GM19328 (cell line): ENCODE measurements around the gene STK11.
"Not testable (repeated sequence)": the region's sequence is repeated elsewhere in the genome, so short reads cannot be mapped to it uniquely, and the experiment has no call there.

Experiments
- ATAC-seq: cut with Tn5 transposase; IDR thresholded peaks from one replicate; pipeline ENCODE4 v1.9.1; 2021; ENCODE audit warnings: mild to moderate bottlenecking, moderate library complexity; ENCODE audit not compliant: unreplicated experiment

The STK11 gene

DNA sequence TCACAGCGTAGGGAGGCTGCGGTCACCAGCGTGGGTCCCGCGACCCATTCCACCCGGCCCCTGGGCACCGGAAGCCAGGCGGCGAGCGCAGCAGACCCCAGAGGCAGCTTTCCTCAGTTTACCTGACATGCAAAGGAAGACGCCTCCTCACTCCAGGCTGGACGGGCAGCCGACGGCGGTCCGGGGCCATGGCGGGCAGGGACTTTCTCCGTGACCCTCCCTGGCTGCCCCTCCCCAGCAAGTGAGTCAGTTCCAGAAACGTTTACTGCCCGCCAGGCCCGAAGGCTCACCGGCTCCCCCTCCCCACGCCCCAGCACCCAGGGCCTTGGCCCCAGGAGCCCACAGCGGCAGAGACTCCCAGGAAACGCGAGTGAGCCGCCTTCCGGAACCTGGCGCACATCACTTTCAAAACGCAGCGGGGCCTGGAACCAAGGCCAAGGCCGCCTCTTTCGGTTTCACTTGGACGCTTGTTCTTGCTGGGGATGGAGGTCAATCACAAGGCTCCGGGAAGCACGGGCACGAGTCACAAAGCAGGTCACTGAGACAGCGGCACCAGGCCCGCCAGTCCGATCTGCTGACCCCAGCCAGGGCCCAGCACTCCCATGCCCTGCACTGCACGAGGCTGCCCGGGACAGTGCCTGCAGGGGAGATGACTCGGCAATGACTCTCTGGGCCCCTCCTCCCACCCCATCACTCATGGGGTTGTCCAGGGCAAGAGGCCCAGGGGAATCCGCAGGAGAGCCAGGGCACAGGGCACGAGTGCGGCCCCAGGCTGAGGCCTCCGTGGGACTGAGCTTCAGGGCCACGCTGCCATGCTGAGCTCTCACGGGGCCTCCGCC lies 36.8 kb upstream of the STK11 start:
- ATAC-seq = no peak

DNA sequence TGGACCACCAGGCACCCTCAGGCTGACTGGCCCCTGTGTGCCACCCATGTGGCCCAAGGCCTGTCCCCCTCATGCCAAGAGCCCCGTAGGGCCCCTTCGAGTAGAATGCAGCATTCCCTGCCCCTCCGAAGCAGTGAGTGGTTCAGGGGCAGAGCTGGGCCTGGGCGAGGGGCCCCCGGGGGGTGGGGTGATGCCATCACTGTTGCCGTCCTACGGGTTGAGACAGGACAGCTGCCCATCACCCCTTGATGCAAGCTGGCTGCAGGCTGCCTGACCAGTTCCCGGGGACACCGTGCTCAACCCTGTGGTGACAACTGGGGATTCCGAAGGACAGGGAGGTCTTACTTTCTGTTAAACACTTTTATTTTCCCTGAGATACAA lies 36.2 kb upstream of the STK11 start:
- ATAC-seq = no peak

DNA sequence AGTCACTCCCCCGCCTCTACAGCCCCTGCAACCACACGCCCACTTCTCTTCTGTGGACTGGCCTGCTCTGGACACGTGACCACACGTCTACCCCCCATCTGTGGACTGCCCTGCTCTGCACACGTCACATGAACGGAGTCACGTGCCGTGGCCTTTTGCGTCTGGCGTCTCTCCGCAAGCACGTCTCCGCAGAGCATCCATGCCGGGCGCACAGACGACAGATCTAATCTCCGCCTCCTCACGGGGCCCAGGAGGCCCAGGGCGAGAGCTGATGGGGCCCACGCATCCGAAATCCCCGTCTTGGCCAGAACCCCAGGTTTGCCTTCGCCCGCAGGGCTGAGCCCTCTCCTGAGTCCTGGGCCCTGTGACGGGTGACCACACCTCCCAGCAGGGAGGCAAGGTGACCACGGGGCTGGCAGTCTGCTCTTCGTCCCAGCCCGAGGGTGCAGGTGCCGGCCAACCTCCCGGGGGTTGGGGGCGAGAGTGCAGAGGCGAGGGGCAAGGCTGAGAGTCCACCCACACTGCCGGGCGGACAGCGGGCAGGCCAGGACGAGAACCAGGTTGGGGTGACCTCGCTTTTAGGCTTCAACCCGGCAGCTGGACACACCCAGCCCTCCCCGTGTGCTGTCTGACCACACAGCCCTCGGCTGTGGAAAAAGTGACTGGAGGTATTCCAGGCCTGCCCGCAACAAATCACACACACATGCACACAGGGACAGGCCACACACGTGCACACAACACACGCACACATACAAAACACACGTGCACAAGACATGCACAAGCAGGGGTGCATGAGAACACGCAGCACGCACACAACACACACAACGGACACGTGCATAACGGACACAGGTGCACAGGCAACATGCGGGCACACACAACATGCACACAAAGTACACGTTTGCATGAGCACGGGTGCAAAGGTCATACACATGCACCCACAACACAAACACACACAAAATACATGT lies 35.4 kb upstream of the STK11 start:
- ATAC-seq = no peak

DNA sequence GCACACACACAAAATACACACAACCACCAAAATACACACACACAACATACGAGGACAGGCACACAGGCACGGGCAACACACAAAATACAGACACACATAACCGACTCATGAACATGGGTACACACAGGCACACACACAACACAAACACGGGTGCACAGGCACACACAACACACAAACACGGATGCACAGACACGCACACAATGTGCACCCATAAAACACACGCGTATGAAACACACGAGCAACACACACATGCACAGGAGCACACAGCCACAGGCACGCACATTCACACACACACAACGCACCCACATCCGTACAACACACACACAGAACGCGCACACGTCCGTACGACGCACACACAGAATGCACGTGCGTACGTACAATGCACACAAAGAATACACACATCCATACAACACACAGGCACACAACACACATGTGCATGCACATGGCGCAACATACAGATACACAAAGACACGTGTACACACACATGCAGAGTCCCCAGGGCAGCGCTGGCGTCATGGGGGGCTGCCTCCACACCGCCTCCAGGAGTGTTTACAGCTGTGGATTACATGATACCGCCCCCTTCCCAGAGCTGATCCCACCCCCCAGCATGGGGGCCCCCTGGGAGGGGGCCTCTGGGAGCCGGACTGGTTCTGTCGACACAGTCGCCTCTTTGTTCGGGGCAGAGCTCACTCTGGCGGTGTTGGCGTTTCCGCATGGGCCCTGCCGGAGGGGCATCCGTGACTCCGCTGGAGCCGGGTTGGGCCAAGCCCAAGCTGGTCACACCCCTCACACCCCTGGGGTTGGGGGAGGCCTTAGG lies 34.4 kb upstream of the STK11 start:
- no peak for ATAC-seq

DNA sequence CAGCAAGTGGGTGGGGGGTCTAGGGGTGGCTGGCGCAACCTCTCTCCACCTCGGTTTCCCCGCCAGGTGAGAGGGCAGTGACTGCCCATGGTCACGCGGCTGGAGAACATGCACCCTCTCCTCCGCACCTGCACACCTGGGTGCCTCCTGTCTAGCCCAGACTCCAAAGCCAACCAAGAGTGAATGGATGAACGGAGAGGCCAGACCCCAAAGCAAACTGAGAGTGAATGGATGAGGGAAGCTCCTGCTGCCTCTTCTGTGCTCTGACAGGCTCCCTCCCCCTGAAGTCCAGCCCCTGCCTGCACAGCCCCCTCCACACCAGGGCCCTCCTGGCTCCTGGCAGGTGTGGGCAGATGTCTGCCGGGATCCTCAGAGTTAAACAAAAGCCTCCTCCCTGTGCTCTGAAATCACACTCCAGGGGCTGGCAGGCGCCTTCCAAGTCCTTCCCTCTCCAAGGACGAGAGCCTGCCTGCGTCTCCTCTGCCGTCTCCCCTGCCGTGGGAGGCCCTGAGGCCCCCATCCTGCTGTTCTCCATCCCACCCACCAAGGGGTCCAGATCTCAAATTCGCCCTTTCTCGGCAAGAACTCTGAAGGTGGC lies 33.7 kb upstream of the STK11 start:
- ATAC-seq = no peak

DNA sequence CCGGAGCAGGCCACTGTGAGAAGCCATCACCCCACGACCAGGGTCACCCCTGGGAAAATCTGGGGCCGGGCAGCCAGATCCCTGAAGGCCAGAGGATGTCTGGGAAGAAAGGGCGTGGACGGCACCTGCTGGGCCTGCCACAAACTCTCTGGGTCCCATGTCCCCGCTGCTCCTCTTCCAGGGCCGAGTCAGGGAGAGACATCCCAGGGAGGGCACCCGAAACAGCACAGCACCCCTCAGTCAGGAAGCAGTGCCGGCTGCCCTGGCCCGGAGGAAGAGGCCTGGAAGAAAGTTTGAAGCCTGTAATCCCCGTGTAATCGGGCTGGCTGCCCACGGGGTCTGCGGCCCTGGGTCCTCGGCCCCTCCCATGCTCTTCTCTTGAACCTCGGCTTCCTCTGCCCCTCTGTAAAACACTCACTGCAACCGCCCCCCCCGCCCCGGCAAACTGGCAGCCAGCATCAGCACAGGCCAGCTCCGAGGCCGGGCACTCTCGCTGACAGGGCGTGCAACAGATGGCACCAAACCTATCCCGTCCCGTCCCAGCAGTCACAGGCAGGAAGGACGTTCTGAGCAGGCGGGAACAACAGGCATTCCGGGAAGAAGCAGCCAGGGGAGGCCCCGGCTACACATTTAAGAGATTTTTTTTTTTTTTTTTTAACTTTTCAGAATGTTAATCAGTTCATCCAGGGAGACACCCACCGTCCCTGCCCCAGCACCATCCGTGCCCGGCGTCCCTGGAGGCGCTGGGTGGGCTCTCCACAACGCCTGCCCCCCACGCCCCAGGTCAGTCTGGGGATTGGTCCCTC lies 33.0 kb upstream of the STK11 start:
- ATAC-seq = no peak

DNA sequence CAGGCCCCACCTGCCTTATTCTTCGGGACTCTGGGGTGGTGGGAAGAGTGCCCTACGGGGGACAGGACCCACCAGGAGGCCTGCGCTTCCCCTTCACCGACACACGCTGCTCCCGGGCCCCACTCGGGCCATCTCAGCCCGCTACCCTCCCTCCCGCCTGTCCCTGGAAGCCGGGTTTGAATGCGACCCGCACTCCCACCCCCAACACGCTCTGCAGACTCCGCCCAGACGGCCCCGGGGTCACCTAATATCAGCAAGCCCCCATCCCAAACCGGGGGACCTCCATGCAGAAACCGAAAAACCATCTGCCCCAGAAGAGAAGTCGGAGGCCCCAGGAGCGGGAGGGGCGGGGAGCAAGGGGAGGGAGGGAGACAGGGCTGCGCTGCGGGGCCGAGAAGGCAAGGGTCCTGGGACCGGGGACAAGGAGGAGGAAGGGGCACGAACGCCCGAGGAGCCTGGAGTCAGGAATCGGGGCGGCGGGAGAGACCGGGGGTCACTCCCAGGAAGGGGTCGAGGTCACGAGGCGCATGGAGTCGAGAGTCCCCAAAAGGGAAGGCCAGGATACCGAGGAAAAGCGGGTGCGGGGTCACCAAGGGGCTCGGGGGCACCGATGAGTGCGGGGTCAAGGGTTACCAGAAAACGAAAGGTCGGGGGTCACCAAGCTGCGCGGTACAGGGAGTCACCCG lies 32.3 kb upstream of the STK11 start:
- ATAC-seq = no peak

DNA sequence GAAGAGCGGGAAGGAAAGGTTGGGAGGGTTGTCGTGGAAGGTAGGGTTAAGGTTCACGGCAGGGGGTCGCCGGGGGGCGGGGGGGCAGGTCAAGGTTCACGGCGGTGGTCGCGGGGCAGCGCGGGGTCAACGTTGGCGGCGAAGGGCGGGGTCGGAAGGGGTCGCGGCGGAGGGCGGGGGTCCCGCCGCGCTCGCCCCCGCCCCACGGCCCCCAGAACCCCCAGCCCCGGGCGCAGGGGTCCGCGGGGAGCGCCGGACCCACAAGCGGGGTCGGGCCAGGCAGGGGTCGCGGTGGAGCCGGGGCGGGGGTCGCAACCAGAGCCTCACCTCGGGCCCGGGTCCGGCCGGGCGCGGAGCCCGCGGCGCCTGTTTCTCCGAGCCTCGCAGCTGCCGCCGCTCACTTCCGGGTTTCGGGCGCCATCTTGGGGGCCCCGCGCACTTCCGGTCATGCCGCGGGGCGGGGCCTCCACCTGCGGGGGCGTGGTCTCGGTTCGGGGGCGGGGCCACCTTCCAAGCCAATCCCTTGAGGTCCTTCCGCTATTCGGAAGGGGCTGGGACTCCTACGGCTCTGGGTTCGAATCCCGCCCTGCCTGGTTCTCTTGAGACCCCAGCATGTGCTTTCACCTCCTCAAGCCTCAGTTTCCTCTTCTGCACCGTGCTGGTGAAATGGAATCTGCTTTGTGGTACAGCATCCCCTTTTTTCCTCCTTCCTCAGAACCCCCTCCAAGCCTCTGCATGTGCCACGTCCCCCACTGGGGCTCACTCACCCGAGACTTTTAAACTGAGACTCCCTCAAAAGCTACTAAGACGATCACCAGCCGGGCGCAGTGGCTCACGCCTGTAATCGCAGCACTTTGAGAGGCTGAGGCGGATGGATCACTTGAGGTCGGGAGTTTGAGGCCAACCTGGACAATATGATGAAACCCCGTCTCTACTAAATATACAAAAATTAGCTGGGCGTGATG lies 31.5 kb upstream of the STK11 start, which contains the start of gene SBNO2:
Gene SBNO2 (minus strand): TSS at position 424 of the 965 bp plus-strand sequence. CDS start 19,992 bp downstream, outside the sequence.
- ATAC-seq = peak; percentile 67

DNA sequence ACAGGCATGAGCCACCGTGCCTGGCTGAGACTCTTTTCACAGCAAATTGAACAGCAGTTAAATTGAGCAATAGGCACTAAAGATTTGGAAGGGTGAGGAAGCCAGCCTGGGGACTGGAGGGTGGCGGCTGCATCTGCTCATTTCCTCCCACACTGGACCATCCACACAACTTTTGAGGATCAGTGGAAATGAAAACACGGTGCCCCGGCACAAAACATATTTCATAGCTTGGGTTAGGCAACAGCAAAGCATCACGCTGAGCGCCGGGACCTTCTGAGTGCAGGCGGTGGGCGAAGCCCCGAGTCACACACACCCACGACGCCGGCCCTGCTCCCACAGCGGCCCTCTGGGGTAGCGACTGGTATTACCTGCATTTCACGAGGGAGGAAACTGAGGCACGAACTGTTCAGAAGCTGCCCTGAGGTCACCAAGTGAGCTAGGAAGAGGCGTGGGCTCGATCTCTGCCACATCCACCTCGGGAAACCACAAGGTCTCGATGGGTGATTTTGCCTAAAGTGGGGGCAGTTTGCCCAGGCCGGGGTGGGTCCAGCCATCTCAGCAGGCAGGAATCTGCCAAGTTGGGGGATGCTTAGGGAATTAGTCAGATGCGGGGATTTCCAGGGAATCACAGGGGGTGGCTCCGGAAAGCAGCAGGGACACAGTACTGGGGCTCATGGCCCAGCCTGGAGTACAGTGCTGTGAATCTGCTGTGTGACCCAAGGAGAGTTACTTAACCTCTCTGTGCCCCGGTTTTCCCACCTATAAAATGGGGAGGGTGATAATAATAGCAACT lies 28.1 kb upstream of the STK11 start:
- ATAC-seq = no peak

DNA sequence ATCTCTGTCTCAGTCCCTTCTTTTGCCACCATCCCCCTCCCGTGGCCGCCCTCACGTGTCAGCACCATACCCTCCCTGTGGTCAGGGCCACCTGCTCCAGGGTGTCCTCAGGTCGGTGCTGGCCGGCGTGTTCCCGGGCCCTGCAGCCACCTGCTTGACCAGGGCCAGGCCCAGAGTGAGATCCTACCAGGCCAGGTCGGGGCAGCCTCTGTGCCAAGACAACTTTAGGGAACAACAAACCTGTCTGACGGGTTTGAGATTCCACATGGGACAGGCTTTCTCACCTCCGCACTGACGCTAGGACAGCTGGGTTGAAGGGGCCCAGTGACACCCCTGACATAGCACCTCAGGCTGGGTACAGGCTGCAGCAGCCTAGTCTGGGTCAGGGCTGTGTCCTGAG lies 24.0 kb upstream of the STK11 start:
- no peak for ATAC-seq

DNA sequence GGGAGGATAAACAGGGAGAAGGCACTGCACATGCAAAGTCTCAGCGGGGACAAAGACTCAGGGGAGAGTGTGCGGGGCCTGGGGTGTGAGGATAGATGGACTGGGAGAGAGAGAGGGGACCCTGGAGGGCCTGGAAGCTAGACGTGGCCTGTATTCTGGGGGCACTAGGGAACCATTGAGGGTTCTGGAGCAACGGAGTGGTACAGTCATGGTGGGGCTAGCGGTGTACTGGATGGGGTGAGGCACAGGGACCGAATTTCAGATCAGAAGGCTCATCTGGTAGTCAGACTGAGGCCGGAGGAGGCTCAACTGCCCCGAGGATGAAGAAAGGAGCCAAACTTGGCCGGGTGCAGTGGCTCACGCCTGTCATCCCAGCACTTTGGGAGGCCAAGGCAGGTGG lies 23.5 kb upstream of the STK11 start:
- no peak for ATAC-seq

DNA sequence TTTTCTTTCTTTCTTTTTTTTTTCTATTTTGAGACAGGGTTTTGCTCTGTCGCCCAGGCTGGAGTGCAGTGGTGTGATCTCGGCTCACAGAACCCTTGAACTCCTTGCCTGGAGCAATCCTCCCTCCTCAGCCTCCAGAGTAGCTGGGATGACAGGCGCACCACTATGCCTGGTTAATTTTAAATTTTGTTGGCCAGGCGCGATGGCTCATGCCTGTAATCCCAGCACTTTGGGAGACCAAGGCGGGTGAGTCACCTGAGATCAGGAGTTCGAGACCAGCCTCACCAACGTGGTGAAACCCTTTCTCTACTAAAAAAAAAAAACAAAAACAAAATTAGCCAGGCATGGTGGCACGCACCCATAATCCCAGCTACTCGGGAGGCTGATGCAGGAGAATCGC lies 22.9 kb upstream of the STK11 start:
- no peak for ATAC-seq

DNA sequence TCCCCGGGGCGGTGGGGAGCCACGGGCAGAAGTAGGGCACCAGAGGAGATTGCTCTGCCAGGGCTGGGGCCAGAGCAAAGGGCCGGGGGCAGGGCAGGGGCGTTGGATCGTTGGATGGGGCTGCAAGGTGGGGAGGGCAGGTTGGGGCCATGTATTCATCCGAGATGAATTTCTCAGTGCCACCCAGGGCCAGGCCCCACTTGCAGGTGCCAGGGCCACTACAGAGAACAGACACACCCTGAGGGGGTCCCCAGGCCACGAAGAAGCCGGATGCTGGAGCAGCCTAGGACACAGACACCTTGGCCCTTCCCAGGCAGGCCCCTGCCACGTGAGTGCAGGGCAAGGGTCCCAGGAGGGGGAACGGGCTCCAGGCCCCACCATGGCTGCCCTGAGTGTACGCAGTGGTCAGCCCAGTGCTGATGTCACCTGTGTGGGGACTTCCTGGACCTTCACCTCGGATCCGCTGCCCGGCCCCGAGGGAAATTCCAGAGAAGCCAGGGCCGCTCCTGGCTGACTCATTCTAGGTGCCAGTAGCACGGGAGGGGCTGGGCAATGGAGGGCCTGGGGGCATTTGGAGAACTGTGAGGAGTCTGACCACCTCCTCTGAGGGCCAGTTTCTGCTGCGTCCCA lies 21.9 kb upstream of the STK11 start:
- no peak for ATAC-seq

DNA sequence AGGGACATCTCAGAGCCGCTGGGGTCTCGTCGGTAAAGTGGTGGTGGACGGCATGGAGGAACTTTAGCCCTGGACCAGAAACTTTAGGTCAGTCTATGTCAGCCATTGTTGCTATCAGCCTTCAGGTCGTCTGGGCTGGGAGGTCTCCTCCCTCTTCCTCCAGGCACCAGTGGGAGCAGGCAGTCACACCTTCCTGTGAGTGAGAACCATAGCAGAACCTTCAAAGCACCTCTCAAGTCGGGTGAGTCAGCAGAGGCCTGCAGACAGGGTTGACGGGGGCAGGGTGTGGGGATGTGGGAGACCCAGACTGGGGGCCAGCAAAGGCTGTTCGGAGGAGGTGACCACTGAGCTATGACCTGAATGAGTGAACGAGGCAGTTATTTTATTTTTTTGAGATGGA lies 16.2 kb upstream of the STK11 start:
- no peak for ATAC-seq

DNA sequence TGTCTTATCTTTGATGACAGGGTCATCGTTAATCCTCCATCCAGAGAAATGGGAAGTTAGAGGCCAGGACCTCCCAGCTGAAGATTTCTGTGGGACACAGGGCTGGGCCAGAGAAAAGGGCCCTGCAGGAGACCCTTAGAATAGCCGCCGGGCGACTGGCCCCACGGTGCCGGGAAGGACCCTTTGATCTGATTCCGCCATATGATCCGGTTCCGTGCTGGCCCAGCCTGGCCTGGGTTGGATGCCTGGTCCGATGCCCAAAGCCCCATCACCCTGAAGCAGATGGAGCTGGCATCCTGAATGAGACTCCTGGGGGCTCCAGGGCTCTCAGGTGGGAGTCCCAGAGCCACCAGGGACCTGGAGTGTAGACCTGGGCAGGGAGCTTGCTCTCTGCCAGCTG lies 6.0 kb upstream of the STK11 start:
- no peak for ATAC-seq

DNA sequence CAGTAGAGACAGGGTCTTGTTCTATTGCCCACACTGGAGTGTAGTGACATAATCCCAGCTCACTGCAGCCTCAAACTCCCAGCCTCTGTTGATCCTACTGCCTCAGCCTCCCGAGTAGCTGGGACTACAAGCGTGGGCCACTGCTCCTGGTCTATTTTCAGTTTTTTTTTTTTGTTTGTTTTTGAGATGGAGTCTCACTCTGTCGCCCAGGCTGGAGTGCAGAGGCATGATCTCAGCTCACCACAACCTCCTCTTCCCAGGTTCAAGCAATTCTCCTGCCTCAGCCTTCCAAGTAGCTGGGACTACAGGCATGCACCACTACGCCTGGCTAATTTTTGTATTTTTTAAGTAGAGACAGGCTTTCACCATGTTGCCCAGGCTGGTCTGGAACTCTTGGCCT lies 5.0 kb upstream of the STK11 start:
- not testable (repeated sequence) for ATAC-seq
